Progenitor cell of endocrine pancreas (in vitro differentiated cells): ENCODE data around the gene RIGI. TPM values are rescaled to one million over a fixed set of nuclear protein-coding genes. Genes with fewer than 3 reads are reported as not detected.

Source experiments
- DNase-seq: peaks from one replicate; pipeline ENCODE4 v3.0.0; 2021; ENCODE audit warnings: low spot score; ENCODE audit not compliant: unreplicated experiment
- H3K27ac Mint-ChIP-seq: 2 replicates; pipeline ENCODE4 v1.8.0; 2021; ENCODE audit warnings: mild to moderate bottlenecking, moderate library complexity, mixed read lengths
- H3K27me3 Mint-ChIP-seq: 2 replicates; pipeline ENCODE4 v1.8.0; 2021; ENCODE audit warnings: mixed read lengths
- H3K36me3 Mint-ChIP-seq: 2 replicates; pipeline ENCODE4 v1.8.0; 2022; ENCODE audit warnings: mixed read lengths; ENCODE audit not compliant: insufficient read depth
- H3K4me1 Mint-ChIP-seq: 2 replicates; pipeline ENCODE4 v1.8.0; 2021; ENCODE audit warnings: low read depth, mixed read lengths
- H3K4me3 Mint-ChIP-seq: 2 replicates; pipeline ENCODE4 v1.8.0; 2021; ENCODE audit warnings: low read depth, mild to moderate bottlenecking, moderate library complexity, mixed read lengths
- H3K9me3 Mint-ChIP-seq: 2 replicates; pipeline ENCODE4 v1.8.0; 2021; ENCODE audit warnings: low read depth, mixed read lengths
- CTCF ChIP-seq: fragments of 200-600 bp; sonication (generic); IDR thresholded peaks from one replicate; pipeline ENCODE4 v1.5.0; 2021; ENCODE audit warnings: antibody characterized with exemption, mild to moderate bottlenecking; ENCODE audit not compliant: unreplicated experiment
- total RNA-seq: library from RNA; stranded (reverse); gene quantifications from 2 replicates; pipeline ENCODE4 v1.2.1, GENCODE V29; 2021

Gene RIGI
- total RNA-seq, 1 donor from 2014 or later, result 10.7 TPM

DNA sequence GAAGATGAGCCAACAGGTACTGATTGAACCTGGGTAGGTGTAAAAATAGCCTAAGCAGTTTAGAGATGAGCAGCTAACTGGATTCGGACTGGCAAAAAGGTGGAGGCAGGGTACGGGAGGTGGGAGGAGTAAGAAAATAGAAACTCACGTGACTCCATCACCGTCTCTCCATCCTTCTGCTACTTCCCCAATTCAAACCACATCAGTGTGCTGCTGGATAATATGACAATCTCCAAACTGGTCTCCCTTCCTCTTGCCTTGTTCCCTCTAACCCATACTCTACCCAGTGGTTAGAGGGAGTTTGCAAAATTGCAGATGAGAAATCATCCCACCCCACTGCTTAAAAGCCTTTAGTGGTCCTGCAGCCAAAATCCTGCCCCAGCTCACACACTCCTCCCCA lies 42.7 kb downstream of the RIGI start:
- Mint-ChIP-seq H3K4me1 (peaks cover 1% of the 10 kb centered on the region), H3K9me3 (no peaks in the 10 kb centered on the region), H3K27ac (no peak overlapping the region)

More for the DNA sequence above, 42.7 kb downstream of the RIGI start:
- Mint-ChIP-seq H3K36me3 (peaks cover 29% of the 10 kb centered on the region), H3K27me3 (no peaks in the 10 kb centered on the region), H3K4me3 (no peak overlapping the region)
- no peak for DNase-seq
- no peak for TF ChIP-seq CTCF

Other genes starting within 250 kb of the RIGI start
- 21.7 and 23.4 TPM in 2 replicates for gene ACO1, start 141.6 kb downstream of the RIGI start, total RNA-seq
- 12.0 and 13.6 TPM in 2 replicates for gene SMIM27, start 26.1 kb upstream of the RIGI start, total RNA-seq
- 20.7 and 21.6 TPM in 2 replicates for gene TOPORS, start 26.4 kb upstream of the RIGI start, total RNA-seq
- 39.8 and 40.7 TPM in 2 replicates for gene NDUFB6, start 47.0 kb upstream of the RIGI start, total RNA-seq
- gene TAF1L, start 109.5 kb upstream of the RIGI start, total RNA-seq, result not detected in 2 replicates